IPS DF 4.7 (cell line): ENCODE measurements around the gene RRP1.

ENCODE experiments used
- DNase-seq: peaks from one replicate; pipeline ENCODE4 v3.0.0-alpha.2; 2013; ENCODE audit warnings: low spot score; ENCODE audit errors: extremely low read depth

RRP1 gene, protein sequence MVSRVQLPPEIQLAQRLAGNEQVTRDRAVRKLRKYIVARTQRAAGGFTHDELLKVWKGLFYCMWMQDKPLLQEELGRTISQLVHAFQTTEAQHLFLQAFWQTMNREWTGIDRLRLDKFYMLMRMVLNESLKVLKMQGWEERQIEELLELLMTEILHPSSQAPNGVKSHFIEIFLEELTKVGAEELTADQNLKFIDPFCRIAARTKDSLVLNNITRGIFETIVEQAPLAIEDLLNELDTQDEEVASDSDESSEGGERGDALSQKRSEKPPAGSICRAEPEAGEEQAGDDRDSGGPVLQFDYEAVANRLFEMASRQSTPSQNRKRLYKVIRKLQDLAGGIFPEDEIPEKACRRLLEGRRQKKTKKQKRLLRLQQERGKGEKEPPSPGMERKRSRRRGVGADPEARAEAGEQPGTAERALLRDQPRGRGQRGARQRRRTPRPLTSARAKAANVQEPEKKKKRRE

DNA sequence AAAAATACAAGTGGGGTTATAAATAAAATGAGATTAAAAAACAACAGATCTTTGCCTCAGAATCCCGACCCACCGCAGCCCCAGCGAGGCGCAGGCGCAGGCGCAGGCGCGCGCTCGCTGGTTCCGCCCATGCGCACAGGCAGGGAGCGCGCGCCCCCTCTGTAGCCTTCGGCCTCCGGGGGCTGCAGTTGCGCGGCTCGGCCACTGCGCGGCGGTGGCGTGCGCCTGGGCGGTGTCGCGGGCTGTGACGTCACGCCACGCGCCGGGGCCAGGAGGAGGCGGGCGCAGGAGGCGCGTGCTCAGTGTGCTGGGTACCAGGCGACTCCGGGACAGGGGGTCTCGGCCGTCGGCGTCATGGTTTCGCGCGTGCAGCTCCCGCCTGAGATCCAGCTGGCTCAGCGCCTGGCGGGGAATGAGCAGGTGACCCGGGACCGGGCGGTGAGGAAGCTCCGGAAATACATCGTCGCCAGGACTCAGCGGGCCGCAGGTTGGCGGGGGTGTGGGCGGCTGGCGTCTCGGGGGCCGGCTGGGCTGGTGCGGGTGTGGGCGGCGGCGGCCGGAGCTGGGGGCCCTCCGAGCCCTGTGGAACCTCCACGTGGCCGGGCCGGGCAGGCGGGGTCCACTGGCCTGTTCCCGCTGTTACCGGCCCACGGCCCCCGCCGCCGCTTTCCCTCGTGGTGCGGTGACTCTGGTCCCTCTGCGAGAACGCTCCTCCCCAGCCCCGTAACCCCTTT lies at the start of gene RRP1:
Gene RRP1 (plus strand): TSS at position 302 of the 734 bp plus-strand sequence. CDS start 53 bp downstream, at position 355.
- no peak for DNase-seq

DNA sequence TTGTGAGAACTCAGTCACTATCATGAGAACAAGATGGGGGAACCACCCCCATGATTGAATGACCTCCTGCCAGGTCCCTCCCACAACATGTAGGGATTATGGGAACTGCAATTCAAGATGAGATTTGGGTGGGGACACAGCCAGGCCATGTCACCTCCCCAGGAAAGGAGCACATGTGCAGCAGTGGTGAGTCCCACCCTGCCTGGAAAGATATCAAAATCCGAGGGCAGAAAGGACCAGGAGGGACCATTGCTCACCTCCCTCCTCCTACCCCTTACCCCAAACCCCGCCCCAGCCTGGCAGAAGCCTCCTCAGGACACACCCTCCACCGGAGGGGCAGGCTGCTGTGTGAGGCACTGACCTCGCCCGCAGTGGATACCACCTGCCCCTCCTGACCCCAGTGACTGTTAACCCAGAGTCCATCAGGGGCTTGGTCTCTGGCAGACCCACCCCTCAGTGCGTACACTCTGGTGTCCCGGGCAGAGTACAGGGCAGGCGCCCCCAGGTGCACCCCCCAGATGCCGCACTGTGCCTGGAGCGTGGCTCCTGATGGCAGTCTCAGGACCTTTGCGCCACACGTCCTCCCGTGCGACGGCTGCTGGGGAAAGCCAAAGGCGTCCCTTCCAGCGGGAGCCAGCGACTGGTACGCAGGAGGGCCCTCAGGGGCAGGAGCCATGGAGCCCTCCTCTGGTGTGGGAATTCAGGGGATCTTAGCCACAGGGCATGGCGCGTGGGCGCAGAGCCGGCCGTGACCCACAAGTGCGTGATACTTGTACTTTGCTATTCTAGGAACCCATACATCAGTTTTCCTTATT lies 49.5 kb upstream of the RRP1 start:
- DNase-seq: no peak

DNA sequence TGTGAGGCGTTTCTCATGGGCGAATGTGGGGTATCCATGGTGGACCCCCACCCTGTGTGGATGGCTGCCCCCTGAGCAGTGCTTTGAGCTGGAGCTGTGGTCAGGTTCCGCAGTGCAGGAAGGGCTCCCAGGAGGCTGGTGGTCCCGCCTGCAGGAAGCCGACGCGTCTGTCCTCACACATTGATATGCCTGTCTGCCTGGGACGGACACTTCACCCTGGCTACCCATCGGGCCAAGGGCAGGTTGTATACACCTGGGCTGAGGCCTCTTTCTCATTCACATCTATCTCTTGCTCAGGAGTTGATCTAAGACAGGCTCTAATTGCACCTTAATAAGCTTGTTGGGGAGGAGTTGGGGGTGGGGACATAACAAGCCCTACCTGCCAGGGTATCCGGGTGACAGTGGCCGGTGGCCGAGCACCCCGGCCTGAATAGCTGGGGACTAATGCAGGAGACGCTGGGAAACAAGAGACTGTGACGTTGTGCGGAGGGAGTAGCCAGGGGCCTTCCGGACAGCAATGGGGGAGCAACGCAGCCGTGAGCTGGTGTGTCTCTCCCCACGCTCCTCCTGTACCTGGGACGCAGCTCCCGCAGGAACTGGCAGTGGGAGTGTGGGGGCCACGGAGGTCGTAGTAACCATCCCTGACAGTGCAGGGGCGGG lies 48.8 kb upstream of the RRP1 start:
- no peak for DNase-seq

DNA sequence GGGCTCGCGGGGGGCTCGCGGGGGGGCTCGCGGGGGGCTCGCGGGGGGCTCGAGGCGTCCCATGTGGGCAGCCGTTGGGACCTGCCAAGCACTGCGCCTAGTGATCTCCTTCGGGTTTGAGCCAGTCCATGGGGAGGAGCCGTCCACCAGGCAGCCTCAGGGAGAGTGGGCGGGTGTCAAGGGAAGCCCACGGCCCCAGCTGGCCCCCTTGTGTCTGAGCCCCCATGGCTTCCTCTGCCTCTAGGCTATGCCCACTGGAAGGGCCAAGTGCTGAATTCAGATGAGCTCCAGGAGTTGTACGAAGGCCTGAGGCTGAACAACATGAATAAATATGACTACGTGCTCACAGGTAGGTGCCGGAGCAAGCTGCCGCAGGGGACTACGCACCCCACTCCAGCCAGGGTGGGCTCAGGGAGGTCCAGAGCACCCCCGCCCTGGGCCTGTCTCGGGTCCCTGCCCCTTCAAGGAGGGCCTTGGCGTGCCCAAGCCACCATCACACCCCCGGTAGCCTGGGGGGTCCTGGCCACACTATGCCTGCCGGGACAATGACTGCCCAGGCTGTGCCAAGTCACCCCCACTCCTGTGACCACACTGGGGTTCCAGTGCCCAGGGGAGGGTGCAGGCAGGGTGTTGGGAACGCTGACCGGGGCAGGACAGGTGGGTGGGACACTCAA lies 47.8 kb upstream of the RRP1 start:
- no peak for DNase-seq

DNA sequence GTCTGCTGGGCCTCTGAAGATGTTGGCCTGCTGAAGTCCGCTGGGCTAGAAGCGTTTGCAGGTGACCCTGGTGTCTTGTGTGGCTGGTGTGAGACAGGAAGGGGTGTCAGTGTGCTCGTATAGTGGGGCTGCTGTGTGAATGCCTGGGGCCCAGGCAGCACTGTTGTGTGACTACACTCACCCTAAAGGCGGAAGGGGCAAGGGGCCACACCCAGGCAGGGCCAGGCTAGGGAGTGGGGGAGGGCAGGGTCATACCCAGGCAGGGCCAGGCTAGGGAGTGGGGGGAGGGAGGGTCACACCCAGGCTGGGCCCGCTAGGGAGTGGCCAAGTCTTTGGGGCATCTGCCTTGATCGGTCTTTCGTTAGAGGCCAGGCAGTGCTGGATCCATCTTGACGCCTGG lies 45.4 kb upstream of the RRP1 start:
- no peak for DNase-seq

DNA sequence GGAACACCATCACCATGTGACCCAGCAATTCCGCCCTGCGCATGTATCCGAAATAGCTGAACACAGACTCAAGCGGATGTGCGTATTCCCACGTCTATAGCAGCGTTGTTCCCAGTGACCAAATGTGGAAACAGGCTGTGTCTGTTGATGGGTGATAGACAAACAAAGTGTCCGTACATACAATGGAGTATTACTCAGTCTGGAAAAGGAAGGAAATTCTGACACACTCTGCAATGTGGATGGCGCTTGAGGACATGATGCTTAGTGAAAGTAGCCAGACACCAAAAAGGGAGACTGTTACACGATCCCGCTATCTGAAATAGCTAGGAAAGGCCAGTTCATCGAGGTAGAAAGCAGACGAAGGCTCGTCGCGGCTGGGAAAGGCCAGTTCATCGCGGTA lies 44.7 kb upstream of the RRP1 start:
- DNase-seq: no peak

DNA sequence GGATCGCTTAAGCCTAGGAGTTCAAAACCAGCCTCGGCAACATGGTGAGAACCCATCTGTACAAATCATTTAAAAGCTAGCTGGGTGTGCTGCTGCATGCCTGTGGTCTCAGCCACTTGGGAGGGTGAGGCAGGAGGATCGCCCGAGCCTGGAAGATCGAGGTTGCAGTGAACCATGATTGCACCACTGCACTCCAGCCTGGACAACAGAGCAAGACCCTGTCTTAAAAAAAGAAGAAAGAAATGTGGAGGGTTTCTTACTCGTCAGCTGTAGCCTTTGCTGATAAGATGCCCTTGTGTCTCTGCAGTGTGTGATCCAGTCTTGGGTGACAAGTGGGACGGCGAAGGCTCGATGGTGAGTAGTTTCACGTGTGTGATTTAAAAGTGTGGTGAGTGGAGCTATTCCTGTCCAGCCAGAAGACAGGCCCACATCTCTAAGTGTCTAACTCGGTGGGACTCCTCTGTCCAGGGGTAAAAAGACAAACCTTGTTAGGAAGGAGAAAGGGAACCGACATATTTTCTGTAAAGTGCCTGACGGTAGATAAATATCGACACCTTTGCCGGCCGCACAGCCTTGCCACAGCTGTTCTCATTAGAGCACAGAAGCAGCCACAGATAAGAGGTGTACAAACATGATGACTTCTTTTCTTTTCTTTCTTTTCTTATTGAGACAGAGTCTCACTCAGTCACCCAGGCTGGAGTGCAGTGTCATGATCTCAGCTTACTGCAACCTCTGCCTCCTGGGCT lies 43.4 kb upstream of the RRP1 start:
- DNase-seq: no peak

DNA sequence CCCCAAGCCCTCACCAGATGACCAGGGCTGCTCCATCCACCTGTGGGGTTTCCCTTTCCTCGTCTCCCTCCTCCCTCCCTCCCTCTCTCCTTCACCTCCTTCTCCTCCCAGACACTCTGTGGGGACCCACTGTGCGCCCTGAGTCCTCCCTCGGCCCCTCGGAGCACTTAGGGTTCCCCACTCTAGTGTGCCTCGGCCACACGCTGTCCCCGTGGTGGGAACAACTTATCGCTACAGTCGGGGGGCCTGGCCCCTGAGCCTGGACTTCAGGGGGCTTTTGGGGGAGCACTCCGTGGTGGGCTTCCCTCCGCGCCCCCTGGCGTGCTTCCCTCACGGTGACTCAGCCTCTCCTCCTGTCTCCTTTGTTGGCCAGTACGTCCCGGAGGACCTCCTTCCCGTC lies 40.8 kb upstream of the RRP1 start:
- DNase-seq: no peak

DNA sequence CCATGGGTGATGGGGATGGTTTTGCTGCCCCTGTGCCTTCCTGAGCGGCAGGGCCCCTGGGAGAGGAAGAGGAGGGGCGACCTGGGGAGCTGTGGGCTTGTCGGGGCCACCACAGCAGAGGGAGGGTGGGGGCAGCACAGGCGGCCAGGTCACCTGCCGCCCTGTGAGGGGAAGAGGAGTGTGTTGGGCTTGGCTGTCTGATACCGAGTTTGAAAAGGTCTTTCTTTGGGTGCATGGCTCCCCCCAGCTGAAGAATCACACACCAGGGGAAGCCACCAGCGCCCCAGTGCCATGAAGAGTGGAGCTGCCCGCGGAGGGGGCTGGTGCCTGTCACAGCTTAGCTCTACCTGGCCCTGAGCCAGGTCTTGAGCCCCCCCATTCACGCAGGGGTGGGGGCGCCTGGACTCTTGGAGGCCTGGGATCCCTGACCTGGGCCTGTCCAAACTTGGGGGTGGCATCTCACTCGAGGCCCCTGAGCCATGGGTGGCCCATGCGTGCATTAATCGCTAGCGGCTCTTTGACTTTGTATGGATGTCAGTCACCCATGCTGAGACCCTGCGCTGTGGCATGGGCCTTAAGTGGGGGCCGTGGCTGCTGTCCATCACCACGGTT lies 39.6 kb upstream of the RRP1 start:
- no peak for DNase-seq

DNA sequence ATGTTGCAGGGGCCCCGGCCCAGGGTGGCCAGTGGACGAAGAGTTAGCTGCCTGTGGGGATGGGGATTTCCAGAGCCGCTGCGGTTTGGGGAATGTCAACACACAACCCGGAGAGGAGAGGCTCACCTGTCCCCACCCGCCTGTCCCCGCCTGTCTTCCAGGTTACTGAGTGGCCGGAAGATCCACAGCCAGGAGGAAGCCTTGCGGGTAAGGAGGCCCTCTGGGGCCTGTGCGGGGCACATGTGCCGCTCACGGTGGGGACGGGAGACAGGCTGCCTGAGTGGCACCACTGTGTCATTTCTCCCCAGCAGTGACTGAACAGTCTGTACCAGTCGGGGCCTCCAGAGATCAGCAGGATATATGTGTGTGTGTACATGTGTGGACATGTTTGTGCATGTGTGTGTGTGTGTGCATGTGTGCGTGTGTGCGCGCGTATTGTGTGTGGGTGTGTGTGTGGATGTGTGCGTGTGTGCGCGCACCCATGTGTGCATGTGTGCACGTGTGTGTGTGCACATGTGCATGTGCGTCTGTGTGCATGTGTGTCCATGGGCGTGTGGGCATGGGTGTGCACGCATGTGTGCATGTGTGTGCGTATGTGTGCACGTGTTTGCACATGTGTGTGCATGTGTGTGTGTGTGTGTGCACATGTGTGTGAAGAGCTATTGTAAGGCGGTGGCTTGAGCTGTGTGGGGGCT lies 38.9 kb upstream of the RRP1 start:
- no peak for DNase-seq

DNA sequence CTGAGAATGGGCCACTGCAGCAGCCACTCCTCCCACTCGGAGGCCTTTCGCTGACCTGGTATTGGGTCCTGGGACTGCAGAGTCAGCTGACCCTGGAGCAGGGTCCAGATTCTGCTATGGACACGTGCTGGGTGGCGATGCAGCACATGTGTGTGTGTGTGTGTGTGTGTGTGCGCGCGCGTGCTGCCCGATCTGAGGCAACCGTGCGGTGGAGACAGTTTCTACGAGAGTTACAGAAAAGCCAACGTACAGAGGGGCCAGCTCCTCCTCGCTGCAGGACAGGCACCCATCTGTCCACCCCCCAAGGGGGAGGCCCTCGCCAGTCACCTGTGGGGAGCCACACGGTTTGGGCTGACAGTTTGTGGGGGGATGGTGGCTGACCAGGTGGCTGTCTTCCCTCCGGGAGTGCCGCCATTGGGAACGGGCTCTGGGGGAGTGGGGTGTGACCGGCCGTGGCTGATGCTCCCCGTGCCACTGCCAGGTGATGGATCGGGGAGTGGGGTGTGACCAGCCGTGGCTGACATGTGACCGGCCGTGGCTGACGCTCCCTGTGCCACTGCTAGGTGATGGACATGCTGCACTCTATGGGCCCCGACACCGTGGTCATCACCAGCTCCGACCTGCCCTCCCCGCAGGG lies 37.3 kb upstream of the RRP1 start:
- DNase-seq: no peak

DNA sequence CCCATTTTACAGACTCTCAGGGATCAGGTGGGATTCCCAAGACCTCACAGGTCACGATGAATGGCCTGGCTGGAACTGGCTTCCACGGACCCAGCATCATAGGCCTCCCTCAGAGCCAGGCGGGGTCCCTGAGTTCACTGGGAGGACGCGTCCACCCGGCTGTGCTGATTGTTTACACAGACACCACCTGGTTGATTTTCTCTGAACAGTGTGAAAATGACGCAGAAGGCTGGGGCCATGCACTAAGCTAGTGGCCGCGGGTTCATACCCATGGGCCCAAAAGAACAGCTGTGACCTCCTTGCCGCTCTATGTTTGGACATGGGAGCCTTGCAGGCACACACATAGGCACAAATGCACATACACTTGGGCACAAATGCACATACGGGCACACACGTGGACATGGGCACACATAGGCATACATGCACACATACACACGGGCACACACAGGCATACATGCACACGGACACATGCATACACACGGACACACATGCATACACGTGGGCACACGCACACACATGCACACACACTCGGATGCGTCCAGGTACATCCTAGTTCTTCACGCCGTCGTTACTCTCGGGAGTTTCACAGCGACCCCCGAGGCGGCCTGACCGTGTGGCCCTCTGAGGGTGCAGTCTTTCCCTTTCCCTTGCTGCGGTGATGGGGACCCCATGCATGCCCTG lies 36.5 kb upstream of the RRP1 start:
- DNase-seq: no peak

DNA sequence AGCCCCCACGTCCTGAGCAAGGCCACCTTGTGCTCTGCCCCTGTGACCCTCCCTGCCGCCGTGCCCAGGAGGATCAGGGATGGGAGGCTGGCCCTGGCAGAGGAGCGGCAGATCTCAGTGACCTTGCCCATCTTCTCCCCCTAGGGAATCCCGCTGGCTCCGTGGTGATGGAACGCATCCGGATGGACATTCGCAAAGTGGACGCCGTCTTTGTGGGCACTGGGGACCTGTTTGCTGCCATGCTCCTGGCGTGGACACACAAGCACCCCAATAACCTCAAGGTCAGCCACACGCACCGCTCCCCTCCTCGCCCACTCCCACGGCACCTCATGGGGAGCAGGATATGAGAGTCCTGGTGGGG lies 36.0 kb upstream of the RRP1 start:
- no peak for DNase-seq

DNA sequence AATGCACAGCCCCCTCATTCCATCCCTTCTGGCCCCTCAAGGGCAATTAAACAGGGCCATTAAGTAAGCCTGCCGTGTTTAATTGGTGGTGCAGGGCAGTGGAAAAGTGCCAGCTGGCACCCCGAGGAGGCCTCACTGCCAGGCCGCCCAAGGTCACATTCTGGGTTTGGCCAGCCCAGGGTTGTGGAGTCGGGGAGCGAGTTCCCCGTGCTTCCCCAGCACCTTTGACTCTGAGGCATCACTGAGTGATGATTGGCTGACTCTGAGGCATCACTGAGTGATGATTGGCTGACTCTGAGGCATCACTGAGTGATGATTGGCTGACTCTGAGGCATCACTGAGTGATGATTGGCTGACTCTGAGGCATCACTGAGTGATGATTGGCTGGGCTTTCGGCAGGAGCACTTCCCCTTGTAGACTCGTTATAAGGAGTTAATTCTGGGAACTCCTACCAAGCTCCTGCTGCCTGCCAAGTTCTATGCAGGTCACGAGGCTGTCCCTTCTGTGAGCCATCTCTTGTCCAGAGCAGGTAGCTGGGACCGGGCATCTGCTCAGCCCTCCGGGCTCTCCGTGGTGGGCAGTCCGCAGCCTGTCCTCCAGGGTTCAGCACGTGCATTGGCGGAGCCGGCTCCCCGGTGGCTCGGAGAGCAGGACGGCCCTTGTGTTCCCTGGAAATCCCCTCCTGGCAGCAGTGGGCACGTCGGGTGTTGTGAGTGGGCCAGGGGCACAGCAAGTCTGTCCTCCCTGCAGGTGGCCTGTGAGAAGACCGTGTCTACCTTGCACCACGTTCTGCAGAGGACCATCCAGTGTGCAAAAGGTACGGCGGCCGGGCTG lies 34.2 kb upstream of the RRP1 start:
- DNase-seq: no peak

DNA sequence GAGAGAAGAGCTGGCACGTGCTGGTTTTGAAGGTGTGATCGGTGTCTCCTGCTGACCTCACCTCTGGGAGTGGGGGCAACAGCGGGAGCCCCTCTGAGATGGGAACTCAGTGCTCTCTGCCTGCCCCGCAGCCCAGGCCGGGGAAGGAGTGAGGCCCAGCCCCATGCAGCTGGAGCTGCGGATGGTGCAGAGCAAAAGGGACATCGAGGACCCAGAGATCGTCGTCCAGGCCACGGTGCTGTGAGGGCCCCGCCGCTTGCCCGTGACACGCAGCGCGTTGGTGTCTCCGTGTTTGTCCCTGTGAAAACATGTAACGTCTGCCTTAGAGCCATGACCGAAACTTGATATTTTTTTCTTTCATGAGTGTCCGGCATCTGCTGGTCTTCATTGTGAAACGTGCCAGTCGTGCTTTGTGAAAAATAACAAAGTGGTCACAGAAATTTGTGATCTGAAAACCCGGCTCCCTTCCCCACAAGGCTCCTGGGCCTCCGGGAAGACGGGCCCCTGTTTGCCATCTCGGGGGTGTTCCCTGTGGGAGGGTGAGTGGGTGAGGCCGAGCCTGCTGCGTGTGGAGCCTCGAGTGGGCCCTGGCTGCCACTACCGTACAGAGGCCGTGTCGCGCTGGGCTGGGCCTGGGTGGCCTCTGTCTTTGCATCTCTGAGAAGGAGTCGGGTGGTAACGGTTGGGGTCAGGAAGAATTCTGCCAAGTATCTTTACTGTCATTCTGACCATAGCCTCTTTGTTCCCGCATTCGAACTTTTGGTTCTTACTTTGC lies 33.4 kb upstream of the RRP1 start:
- no peak for DNase-seq

DNA sequence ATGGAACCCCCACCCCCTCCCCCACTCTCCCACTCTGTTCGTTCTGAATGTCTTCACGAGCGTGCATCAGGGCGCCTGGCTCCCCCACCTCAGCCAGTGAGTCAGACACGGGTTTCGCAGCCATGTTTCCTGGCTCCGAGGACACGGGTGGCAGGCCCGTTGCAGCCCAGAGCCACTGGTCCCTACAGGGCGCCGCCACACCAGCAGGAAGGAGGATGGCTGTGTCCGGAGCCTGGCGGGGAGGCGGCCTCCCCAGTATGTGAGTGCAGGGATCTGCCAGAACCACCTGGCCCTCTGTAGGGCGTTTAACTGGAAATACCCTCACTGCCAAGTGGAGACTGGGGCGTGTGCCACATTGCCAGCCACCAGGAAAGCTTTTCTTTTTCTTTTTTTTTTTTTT lies 31.8 kb upstream of the RRP1 start:
- no peak for DNase-seq
